ENCODE measurements around the gene MYO7B. TPM values are rescaled to one million over a fixed set of nuclear protein-coding genes. Genes with fewer than 3 reads are reported as not detected.

Gene MYO7B
- total and polyA plus RNA-seq, 9 donors: 0.05 to 0.95 (median 0.25) TPM; not detected in 3

DNA sequence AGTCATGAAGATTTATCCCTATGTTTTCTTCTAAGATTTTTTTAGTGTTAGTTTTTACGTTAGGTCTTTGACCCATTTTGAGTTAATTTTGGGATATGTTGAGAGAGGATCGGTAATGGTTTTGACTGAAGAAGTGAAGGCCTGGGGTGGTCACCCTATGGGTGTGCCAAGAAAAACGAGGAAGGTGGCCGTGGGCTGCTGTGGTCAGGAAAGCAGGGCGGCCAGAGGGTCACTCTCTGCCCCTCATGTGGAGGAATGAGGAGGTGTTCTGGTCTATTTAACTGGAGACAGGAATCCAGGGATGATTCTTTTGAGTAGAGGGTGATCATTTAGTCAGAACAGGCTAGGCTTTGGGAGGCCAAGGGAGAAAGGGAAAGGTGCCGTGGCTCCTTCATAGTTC, 50.7 kb downstream of the MYO7B start:
- no peak overlapping the region for H3K4me3 ChIP-seq
- H3K9me3 ChIP-seq: no peaks in the 10 kb centered on the region
- H3K27me3 ChIP-seq: no peaks in the 10 kb centered on the region
- H3K4me1 ChIP-seq (ENCODE audit: insufficient read depth): no peaks in the 10 kb centered on the region
- no peak for TF ChIP-seq POLR2A (IDR thresholded peaks at IDR 0.05)
- DNase-seq: peak in 1 of 5 donors; percentile 0
- no peak overlapping the region for H3K27ac ChIP-seq
- intact Hi-C loops (cut with DNase I): no loop called here
- WGBS, 3 donors: 72 to 77% (median 77%) methylated on average over 6 of the region's 6 CpGs
- H3K36me3 ChIP-seq: no peaks in the 10 kb centered on the region

DNA sequence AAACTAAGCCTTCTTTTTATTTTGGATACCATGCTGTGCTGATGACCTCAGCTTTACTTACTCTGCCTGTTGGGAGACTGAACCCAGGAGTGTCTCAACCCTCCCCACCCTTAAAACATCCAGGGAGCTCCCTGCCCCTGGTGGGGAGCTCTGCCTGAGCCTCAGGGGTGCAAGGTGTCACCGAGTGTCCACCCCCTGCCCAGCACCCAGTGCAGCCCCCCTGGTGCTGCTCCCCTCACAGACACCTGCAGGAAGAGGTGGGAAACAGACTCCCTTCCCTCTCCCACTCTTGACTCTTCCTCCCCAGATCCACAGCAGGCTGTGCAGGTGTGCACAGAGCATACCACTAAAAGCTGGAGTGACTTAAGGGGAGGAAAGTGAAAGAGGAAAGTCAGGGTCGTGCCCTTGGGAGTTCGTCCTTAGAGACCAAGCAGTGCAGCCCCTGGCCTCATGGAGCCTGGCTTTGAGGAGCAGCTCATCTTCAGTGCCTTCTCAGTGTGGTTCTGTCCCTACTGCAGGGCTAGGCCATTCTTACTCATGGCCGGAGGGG, 51.3 kb downstream of the MYO7B start:
- no peak for TF ChIP-seq CTCF (IDR thresholded peaks at IDR 0.05)
- no peak for TF ChIP-seq EP300 (IDR thresholded peaks at IDR 0.05)
- no peak for TF ChIP-seq POLR2A (IDR thresholded peaks at IDR 0.05)
- intact Hi-C loops (cut with DNase I): no loop called here
- H3K36me3 ChIP-seq: no peaks in the 10 kb centered on the region
- WGBS, 3 donors: 83 to 85% (median 85%) methylated on average over 4 of the region's 4 CpGs
- DNase-seq: peak in 2 of 5 donors; percentile 1 to 4
- no peak overlapping the region for H3K27ac ChIP-seq
- no peak overlapping the region for H3K4me3 ChIP-seq
- H3K27me3 ChIP-seq: no peaks in the 10 kb centered on the region
- no peaks in the 10 kb centered on the region for H3K4me1 ChIP-seq (ENCODE audit: insufficient read depth)
- no peaks in the 10 kb centered on the region for H3K9me3 ChIP-seq

DNA sequence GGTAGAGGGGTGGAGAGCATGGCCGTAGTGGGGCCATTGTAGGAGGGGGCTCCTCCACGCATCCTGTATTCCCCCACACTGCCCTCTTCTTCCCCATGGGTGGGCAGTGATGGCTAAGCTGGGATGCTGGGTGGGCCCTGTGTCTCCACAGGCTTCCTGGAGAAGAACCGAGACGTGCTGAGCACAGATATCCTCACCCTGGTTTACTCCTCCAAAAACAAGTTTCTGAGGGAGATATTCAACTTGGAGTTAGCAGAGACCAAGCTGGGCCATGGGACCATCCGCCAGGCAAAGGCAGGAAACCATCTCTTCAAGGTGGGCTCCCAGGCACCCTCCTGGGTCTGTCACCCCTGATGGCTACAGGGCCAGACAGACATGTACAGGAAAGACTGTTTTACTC, 52.8 kb downstream of the MYO7B start:
- Histone ChIP-seq H3K36me3 (no peaks in the 10 kb centered on the region), H3K27ac (no peak overlapping the region), H3K9me3 (no peaks in the 10 kb centered on the region), H3K4me1 (ENCODE audit: insufficient read depth) (no peaks in the 10 kb centered on the region), H3K27me3 (no peaks in the 10 kb centered on the region), H3K4me3 (no peak overlapping the region)
- TF ChIP-seq CTCF (IDR thresholded peaks at IDR 0.05) (no peak), EP300 (IDR thresholded peaks at IDR 0.05) (no peak), POLR2A (IDR thresholded peaks at IDR 0.05) (no peak)
- peak in 1 of 5 donors; percentile 7 for DNase-seq
- intact Hi-C loops (cut with DNase I): no loop called here
- 86 to 94% (median 92%) methylated on average over 5 of the region's 5 CpGs for WGBS, 3 donors

GRCh38 chr2:127589358-127589757, 53.9 kb downstream of the MYO7B start:
- H3K4me1 ChIP-seq (ENCODE audit: insufficient read depth): no peaks in the 10 kb centered on the region
- no peak overlapping the region for H3K27ac ChIP-seq
- H3K4me3 ChIP-seq: no peak overlapping the region
- intact Hi-C loops (cut with DNase I): no loop called here
- TF ChIP-seq EP300 (IDR thresholded peaks at IDR 0.05) (no peak), POLR2A (IDR thresholded peaks at IDR 0.05) (no peak), CTCF (IDR thresholded peaks at IDR 0.05) (no peak)
- no peaks in the 10 kb centered on the region for H3K9me3 ChIP-seq
- H3K36me3 ChIP-seq: no peaks in the 10 kb centered on the region
- DNase-seq: peak in 1 of 5 donors; percentile 4
- 91 to 94% (median 93%) methylated on average over 2 to 3 of the region's 3 CpGs for WGBS, 3 donors
- H3K27me3 ChIP-seq: no peaks in the 10 kb centered on the region

DNA sequence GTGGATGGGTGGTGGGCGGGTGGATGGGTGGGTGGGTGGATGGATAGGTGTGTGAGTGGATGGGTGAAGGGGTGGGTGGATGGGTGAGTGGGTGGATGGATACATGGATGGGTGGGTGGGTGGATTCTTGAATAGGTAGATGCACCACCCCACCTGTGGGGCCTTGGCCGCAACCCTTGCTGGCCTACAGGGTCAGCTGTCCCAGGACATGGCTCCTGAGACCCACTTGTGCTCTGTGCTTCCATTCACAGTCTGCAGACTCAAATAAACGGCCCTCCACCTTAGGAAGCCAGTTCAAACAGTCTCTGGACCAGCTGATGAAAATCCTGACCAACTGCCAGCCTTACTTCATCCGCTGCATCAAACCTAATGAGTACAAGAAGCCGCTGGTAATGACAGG, 54.4 kb downstream of the MYO7B start:
- H3K27me3 ChIP-seq: no peaks in the 10 kb centered on the region
- 87 to 91% (median 90%) methylated on average over 4 to 5 of the region's 5 CpGs for WGBS, 3 donors
- intact Hi-C loops (cut with DNase I): no loop called here
- H3K4me3 ChIP-seq: no peak overlapping the region
- TF ChIP-seq CTCF (IDR thresholded peaks at IDR 0.05) (no peak), EP300 (IDR thresholded peaks at IDR 0.05) (no peak), POLR2A (IDR thresholded peaks at IDR 0.05) (no peak)
- no peaks in the 10 kb centered on the region for H3K9me3 ChIP-seq
- DNase-seq: peak in 1 of 5 donors; percentile 18
- no peaks in the 10 kb centered on the region for H3K4me1 ChIP-seq (ENCODE audit: insufficient read depth)
- no peaks in the 10 kb centered on the region for H3K36me3 ChIP-seq
- no peak overlapping the region for H3K27ac ChIP-seq
